HepG2 (cell line): ENCODE measurements around the gene C5orf52.

Experiments
- CTCF ChIP-seq: sonication (generic); formaldehyde crosslinking; IDR thresholded peaks from 2 replicates; pipeline ENCODE4 v1.5.0; 2020; ENCODE audit warnings: mild to moderate bottlenecking, missing genetic modification reagents, moderate library complexity
- PCBP1 ChIP-seq: fragments of 200-400 bp; formaldehyde crosslinking; IDR thresholded peaks from 2 replicates; pipeline ENCODE4 v1.6.1; 2017; ENCODE audit warnings: mild to moderate bottlenecking, low read depth, low read length, borderline replicate concordance
- POLR2AphosphoS5 ChIP-seq: IDR thresholded peaks from 2 replicates; pipeline ENCODE4 v1.6.1; 2012; ENCODE audit warnings: low read depth, low read length
- ZBTB26 ChIP-seq: IDR thresholded peaks from 2 replicates; pipeline ENCODE4 v1.6.1; 2016; ENCODE audit warnings: missing compliant biosample characterization, missing genetic modification reagents, borderline replicate concordance

GRCh38 chr5:157682257-157682656 is 10.9 kb downstream of the C5orf52 start:
- no peak for TF ChIP-seq ZBTB26 (CRISPR knock-in tag)
- TF ChIP-seq POLR2AphosphoS5: no peak
- no peak for TF ChIP-seq PCBP1
- no peak for TF ChIP-seq CTCF (CRISPR knock-in tag)
